Stimulated activated CD8-positive, alpha-beta memory T cell treated with anti-CD3 and anti-CD28 coated beads, Interleukin-4, amount 100 ng/mL, for 4 hours (primary cell): ENCODE results near the gene HACD4.
"Not testable (repeated sequence)": the region's sequence is repeated elsewhere in the genome, so short reads cannot be mapped to it uniquely, and the experiment has no call there.

Source experiments
- DNase-seq, 2 donors: peaks; one replicate each; pipeline ENCODE4 v3.0.0-alpha.2; 2020; ENCODE audit warnings: low read depth in 2 of 2, low spot score in 1 of 2

HACD4 gene

GRCh38 chr9:21016701-21017491 is 14.5 kb downstream of the HACD4 start:
- DNase-seq, result no peak

DNA sequence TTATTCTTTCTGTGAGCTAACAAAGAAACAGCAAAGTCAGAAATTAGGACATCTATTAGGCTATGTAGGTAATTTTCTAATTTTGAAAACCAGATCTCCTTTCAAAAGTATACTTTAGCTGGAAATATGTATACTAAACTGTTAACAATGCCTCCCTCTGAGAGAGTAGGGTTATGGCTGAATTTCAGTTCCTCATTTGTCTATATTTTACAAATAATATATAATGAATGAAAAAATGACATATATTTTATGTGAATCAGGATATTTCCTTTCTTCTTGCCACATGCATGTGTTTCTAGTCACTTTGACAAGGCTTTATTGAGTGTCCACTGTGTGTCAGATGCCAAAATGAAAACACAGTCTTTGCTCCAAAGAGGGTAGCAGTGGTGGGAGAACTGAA is 15.4 kb downstream of the HACD4 start:
- no peak for DNase-seq

- DNase-seq, result no peak
Measured at GRCh38 chr9:21015129-21015815, 16.2 kb downstream of the HACD4 start.

GRCh38 chr9:21002040-21002439 is 29.4 kb downstream of the HACD4 start:
- no peak for DNase-seq

- no peak for DNase-seq
Measured at GRCh38 chr9:21001581-21001980, 29.9 kb downstream of the HACD4 start.

- no peak for DNase-seq
Measured at GRCh38 chr9:20997503-20998076, 33.9 kb downstream of the HACD4 start.

DNA sequence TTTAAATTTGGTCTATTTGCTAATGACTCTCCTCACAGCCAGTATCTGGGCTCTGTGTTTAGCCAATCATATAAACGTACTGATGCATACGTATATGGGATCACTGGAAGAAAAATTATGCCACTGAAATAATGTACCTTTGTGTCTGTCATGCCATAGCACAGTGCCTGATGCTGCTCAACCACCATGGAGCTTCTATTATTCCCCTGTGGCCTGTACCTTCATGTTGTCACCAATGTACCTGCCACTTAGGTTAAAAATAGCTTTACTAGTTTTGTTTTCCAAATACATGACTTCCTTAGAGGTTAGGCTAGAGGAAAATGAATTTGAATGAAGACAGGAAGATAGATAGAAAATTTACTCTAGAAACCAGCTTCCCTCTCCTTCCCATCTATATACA is 34.6 kb downstream of the HACD4 start:
- no peak for DNase-seq

GRCh38 chr9:20995616-20996015 is 35.8 kb downstream of the HACD4 start:
- DNase-seq, result no peak

GRCh38 chr9:20994486-20994885 is 37.0 kb downstream of the HACD4 start:
- DNase-seq, result no peak

DNA sequence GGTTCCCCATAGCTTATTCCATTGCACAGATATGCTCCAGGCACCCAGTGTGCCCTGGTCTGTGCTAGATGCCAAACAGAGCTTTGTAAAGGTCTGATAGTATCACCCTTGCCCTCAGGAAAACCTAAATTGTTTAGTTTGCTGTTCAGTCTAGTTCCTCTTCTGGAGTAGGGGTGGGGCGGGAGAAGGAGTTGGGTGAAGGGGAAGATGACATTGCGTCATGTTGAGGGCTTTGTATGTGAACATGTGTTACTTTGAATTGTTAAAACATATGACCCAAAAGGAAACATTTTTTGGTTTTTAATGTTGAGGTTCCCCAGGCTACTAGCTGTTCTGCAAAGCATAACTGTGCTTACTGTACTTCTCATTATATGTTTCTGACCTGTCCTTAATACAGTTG is 40.6 kb downstream of the HACD4 start:
- no peak for DNase-seq

GRCh38 chr9:20989923-20990341 is 41.5 kb downstream of the HACD4 start:
- DNase-seq, result no peak

GRCh38 chr9:20988671-20989315 is 42.6 kb downstream of the HACD4 start:
- DNase-seq, result no peak

- no peak for DNase-seq
Measured at GRCh38 chr9:20988061-20988460, 43.4 kb downstream of the HACD4 start.

- DNase-seq, result no peak
Measured at GRCh38 chr9:20987521-20987920, 43.9 kb downstream of the HACD4 start.

DNA sequence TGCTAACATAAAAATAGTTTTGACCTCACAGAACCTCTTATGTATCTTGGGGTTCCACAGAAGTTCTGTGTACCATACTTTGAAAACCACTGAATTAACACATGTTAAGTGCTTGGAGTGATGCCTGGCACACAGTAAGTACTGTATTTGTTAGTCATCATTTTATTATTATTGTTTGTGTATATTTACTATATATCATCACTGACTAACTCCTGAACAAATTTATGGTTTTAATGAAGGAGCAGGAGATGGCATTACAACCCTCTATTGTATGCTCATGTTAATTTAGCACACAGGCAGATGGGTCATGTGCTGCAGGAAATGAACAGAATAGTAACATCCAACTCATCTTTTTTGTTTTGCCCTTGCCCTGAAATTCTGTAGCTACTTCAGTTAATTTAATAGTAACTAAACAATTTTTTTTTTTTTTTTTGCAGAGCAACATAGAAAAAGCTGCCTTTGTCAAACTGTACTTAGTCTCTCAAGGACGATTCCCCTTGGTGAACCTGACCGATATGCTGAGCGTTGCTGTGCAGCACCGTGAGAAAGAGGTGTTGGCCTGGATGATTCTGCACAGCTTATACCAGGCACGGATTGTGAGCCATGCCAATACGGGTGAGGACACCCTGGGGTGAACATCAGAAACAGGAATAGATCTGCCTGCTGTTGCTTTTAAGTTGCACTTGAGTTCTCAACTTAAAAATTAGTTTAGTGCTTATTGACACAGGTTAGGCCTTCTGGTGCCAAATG is 45.4 kb downstream of the HACD4 start:
- DNase-seq, result no peak

DNA sequence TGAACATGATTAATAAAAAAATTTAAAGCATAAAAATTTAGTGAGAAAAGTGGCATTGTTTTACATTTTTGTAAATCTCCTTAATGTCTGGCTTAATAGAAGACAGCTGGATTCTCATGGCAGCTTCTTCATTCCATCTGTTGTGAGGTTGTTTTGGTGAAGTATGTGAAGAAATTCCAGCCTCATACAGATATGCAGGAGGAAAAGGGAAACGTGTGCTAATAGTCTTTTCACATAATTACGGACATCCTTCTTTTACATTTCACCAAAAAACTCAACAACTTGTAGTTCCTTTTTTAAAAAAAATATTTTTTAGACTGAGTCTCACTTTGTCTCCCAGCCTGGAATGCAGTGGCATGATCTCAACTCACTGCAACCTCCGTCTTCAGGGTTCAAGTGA is 46.9 kb downstream of the HACD4 start:
- no peak for DNase-seq

GRCh38 chr9:20981486-20981885 is 50.0 kb downstream of the HACD4 start:
- DNase-seq, result no peak

DNA sequence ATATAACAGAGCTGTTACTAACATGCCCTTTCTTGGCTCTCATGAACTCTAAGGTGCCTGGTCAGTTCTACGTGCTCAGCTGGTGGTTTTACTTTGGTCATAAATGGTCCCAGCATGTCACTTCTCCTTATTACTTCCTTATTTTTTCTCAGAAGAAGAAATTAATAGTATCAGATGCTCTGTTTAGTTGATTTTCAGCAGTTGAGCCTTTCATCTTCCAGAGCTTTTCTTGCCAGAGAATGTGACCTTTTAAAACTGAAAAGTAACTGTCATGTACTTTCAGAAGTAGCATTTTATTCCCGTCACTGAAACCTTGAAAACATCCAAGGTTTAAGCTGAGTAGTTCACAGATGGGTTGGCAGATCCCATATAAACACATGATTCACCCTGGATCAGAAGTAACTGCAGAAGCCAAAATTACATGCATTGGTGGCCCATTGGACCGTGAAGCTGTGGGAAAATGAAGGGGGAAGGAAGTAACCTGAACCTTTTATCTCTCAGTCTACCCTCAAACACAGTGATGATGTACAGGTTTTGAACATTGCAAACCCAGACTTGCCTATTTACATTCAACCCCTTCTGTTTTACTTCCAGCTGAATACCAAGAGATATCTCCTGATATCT is 50.5 kb downstream of the HACD4 start:
- DNase-seq, result no peak

- no peak for DNase-seq
Measured at GRCh38 chr9:20978249-20978648, 53.2 kb downstream of the HACD4 start.

GRCh38 chr9:20974191-20974938 is 57.1 kb downstream of the HACD4 start:
- not testable (repeated sequence) for DNase-seq
